ENCODE data around the gene PRDM5. TPM values are rescaled to one million over a fixed set of nuclear protein-coding genes. Genes with fewer than 3 reads are reported as not detected.

PRDM5 gene
- total RNA-seq, 2 donors from 2014 or later = 9.2 to 9.3 TPM

GRCh38 chr4:120671538-120671937 is 251.0 kb downstream of the PRDM5 start:
- TF ChIP-seq CTCF (IDR thresholded peaks at IDR 0.05) = no peak
- Histone ChIP-seq H3K9me3 (no peaks in the 10 kb centered on the region), H3K27ac (no peak overlapping the region), H3K9ac (ENCODE audit: low read depth in 2 of 2, low read length in 2 of 2) (no peak overlapping the region), H3K36me3 (no peaks in the 10 kb centered on the region), H3K4me1 (no peaks in the 10 kb centered on the region), H3K4me3 (no peak overlapping the region), H3K27me3 (no peaks in the 10 kb centered on the region)
- no peak for DNase-seq
- intact Hi-C loops (cut with DNase I) = no loop called here

- Histone ChIP-seq H3K27me3 (no peaks in the 10 kb centered on the region), H3K27ac (no peak overlapping the region), H3K4me1 (no peaks in the 10 kb centered on the region), H3K36me3 (no peaks in the 10 kb centered on the region), H3K9ac (ENCODE audit: low read depth in 2 of 2, low read length in 2 of 2) (no peak overlapping the region), H3K9me3 (no peaks in the 10 kb centered on the region), H3K4me3 (no peak overlapping the region)
- intact Hi-C loops (cut with DNase I) = no loop called here
- no peak for TF ChIP-seq CTCF (IDR thresholded peaks at IDR 0.05)
- DNase-seq = no peak
These were observed 255.4 kb downstream of the PRDM5 start for GRCh38 chr4:120667102-120667501.

- no peak for TF ChIP-seq CTCF (IDR thresholded peaks at IDR 0.05)
- no peak for DNase-seq
- Histone ChIP-seq H3K9me3 (no peaks in the 10 kb centered on the region), H3K27me3 (no peaks in the 10 kb centered on the region), H3K36me3 (no peaks in the 10 kb centered on the region), H3K4me3 (no peak overlapping the region), H3K27ac (no peak overlapping the region), H3K4me1 (no peaks in the 10 kb centered on the region), H3K9ac (ENCODE audit: low read depth in 2 of 2, low read length in 2 of 2) (no peak overlapping the region)
- intact Hi-C loops (cut with DNase I) = no loop called here
These were observed 257.7 kb downstream of the PRDM5 start for GRCh38 chr4:120664851-120665250.

GRCh38 chr4:120659616-120660170 is 262.8 kb downstream of the PRDM5 start:
- Histone ChIP-seq H3K9ac (ENCODE audit: low read depth in 2 of 2, low read length in 2 of 2) (no peak overlapping the region), H3K4me3 (no peak overlapping the region), H3K27me3 (no peaks in the 10 kb centered on the region), H3K4me1 (no peaks in the 10 kb centered on the region), H3K27ac (no peak overlapping the region), H3K36me3 (no peaks in the 10 kb centered on the region), H3K9me3 (no peaks in the 10 kb centered on the region)
- no peak for TF ChIP-seq CTCF (IDR thresholded peaks at IDR 0.05)
- intact Hi-C loops (cut with DNase I) = no loop called here
- no peak for DNase-seq

- Histone ChIP-seq H3K9ac (ENCODE audit: low read depth in 2 of 2, low read length in 2 of 2) (no peak overlapping the region), H3K27me3 (no peaks in the 10 kb centered on the region), H3K36me3 (no peaks in the 10 kb centered on the region), H3K4me1 (no peaks in the 10 kb centered on the region), H3K9me3 (no peaks in the 10 kb centered on the region), H3K27ac (no peak overlapping the region), H3K4me3 (no peak overlapping the region)
- no peak for TF ChIP-seq CTCF (IDR thresholded peaks at IDR 0.05)
- DNase-seq = no peak
- intact Hi-C loops (cut with DNase I) = no loop called here
These were observed 263.8 kb downstream of the PRDM5 start for GRCh38 chr4:120658772-120659171.
